H1 (cell line): ENCODE measurements around the gene CYP2A6. TPM values are rescaled to one million over a fixed set of nuclear protein-coding genes. Genes with fewer than 3 reads are reported as not detected.

Source experiments
- CTCF ChIA-PET: fragments of 300-600 bp; sonication (Branson Sonifier 250); formaldehyde crosslinking; loops from one replicate; lab custom pipeline; 2021; ENCODE audit not compliant: partially characterized antibody; lab: Charles Lee
- POLR2A ChIA-PET: fragments of 300-600 bp; sonication (Branson Sonifier 250); formaldehyde crosslinking; loops from one replicate; lab custom pipeline; 2021; ENCODE audit warnings: inconsistent platforms; ENCODE audit not compliant: partially characterized antibody; lab: Charles Lee
- DNase-seq, 2 experiments: peaks; one replicate each; pipeline versions ENCODE4 v3.0.0 to v3.0.0-alpha.2; 2010 to 2022; ENCODE audit warnings: low spot score in 2 of 2, low read depth in 1 of 2, mixed read lengths in 1 of 2
- FAIRE-seq: peaks from 2 replicates; lab custom pipeline; 2011; peaks lifted over from hg19 to GRCh38; lab: Jason Lieb, UNC
- H2AFZ ChIP-seq: 2 replicates; pipeline ENCODE4 v1.8.1; 2012; ENCODE audit warnings: low read length, inconsistent platforms
- H2AK5ac ChIP-seq: 2 replicates; pipeline ENCODE4 v1.6.1; 2013; ENCODE audit warnings: low read depth, low read length
- H2BK120ac ChIP-seq: replicated peaks from 2 replicates; pipeline ENCODE3; 2013; ENCODE audit warnings: low read depth, low read length, inconsistent platforms
- H2BK12ac ChIP-seq: 2 replicates; pipeline ENCODE4 v1.6.1; 2013; ENCODE audit warnings: low read depth, low read length
- H2BK15ac ChIP-seq: 2 replicates; pipeline ENCODE4 v1.6.1; 2013; ENCODE audit warnings: low read length
- H2BK20ac ChIP-seq: 2 replicates; pipeline ENCODE4 v1.6.1; 2013; ENCODE audit warnings: low read length
- H2BK5ac ChIP-seq: 2 replicates; pipeline ENCODE4 v1.6.1; 2013; ENCODE audit warnings: low read depth, low read length
- H3K14ac ChIP-seq: 2 replicates; pipeline ENCODE4 v1.6.1; 2013; ENCODE audit warnings: inconsistent platforms; ENCODE audit not compliant: insufficient read length
- H3K18ac ChIP-seq: 2 replicates; pipeline ENCODE4 v1.6.1; 2013; ENCODE audit warnings: low read length; ENCODE audit errors: extremely low read depth
- H3K23ac ChIP-seq: 2 replicates; pipeline ENCODE4 v1.6.1; 2013; ENCODE audit warnings: inconsistent platforms; ENCODE audit not compliant: insufficient read length
- H3K23me2 ChIP-seq: 2 replicates; pipeline ENCODE4 v1.6.1; 2013; ENCODE audit warnings: low read depth, low read length
- H3K27ac ChIP-seq: 2 replicates; pipeline ENCODE4 v1.6.1; 2011; ENCODE audit warnings: low read depth, low read length, inconsistent platforms
- H3K27me3 ChIP-seq, 4 experiments: replicated peaks in 1 of 4; 1 replicate in 1 of 4; 2 replicates in 3 of 4; pipeline versions ENCODE4 v1.6.1 to v1.8.1; 2011 to 2013; ENCODE audit warnings: low read length in 3 of 4, mild to moderate bottlenecking in 3 of 4, inconsistent platforms in 2 of 4, mixed read lengths in 2 of 4, moderate library complexity in 1 of 4; ENCODE audit not compliant: control insufficient read depth in 3 of 4, insufficient read depth in 3 of 4; ENCODE audit errors: extremely low read depth in 1 of 4
- H3K36me3 ChIP-seq, 4 experiments: 2 replicates each; pipeline versions ENCODE4 v1.6.1 to v1.8.1; 2011 to 2013; ENCODE audit warnings: mild to moderate bottlenecking in 4 of 4, low read length in 3 of 4, moderate library complexity in 2 of 4, control low read depth in 1 of 4, inconsistent platforms in 1 of 4; ENCODE audit not compliant: insufficient read depth in 4 of 4, control insufficient read depth in 2 of 4
- H3K4ac ChIP-seq: replicated peaks from 2 replicates; pipeline ENCODE3; 2013; ENCODE audit warnings: low read length, low read depth, mixed read lengths, inconsistent platforms; ENCODE audit not compliant: insufficient read length
- H3K4me1 ChIP-seq, 4 experiments: replicated peaks in 1 of 4; 1 replicate in 1 of 4; 2 replicates in 3 of 4; pipeline versions ENCODE4 v1.6.1 to v1.8.1; 2011 to 2013; ENCODE audit warnings: low read length in 3 of 4, inconsistent platforms in 2 of 4, mixed read lengths in 1 of 4; ENCODE audit not compliant: insufficient read depth in 4 of 4, control insufficient read depth in 3 of 4
- H3K4me2 ChIP-seq, 2 experiments: 2 replicates each; pipeline versions ENCODE4 v1.6.1 to v1.8.1; 2011 to 2013; ENCODE audit warnings: low read depth in 2 of 2, low read length in 2 of 2, control low read depth in 1 of 2, inconsistent platforms in 1 of 2, mild to moderate bottlenecking in 1 of 2; ENCODE audit not compliant: insufficient read depth in 1 of 2
- H3K4me3 ChIP-seq, 4 experiments: fragments of 200-600, 300-600 bp in 1 of 4; sonication (generic), shearing (Covaris generic), sonication (Bioruptor Twin) in 1 of 4; 2 replicates each; pipeline versions ENCODE4 v1.5.1 to v1.8.1; 2011 to 2016; ENCODE audit warnings: low read length in 4 of 4, low read depth in 3 of 4, control low read depth in 2 of 4, inconsistent platforms in 2 of 4, mild to moderate bottlenecking in 2 of 4, mixed read lengths in 1 of 4, moderate library complexity in 1 of 4; ENCODE audit not compliant: insufficient read depth in 2 of 4; ENCODE audit errors: extremely low read depth in 1 of 4
- H3K56ac ChIP-seq: replicated peaks from 2 replicates; pipeline ENCODE3; 2013; ENCODE audit warnings: low read depth, mild to moderate bottlenecking, mixed read lengths, low read length, inconsistent platforms; ENCODE audit not compliant: insufficient read length
- H3K79me1 ChIP-seq: 2 replicates; pipeline ENCODE4 v1.6.1; 2013; ENCODE audit warnings: low read depth, low read length, control low read depth
- H3K79me2 ChIP-seq, 2 experiments: 2 replicates each; pipeline versions ENCODE4 v1.6.1 to v1.8.1; 2012 to 2013; ENCODE audit warnings: low read length in 2 of 2, mild to moderate bottlenecking in 2 of 2, inconsistent platforms in 1 of 2; ENCODE audit not compliant: insufficient read depth in 2 of 2, control insufficient read depth in 1 of 2
- H3K9ac ChIP-seq, 4 experiments: replicated peaks in 1 of 4; 1 replicate in 1 of 4; 2 replicates in 3 of 4; pipeline versions ENCODE4 v1.6.1 to v1.8.1; 2011 to 2013; ENCODE audit warnings: low read depth in 3 of 4, low read length in 3 of 4, control low read depth in 2 of 4, mild to moderate bottlenecking in 2 of 4, moderate library complexity in 2 of 4, inconsistent platforms in 1 of 4; ENCODE audit errors: extremely low read depth in 1 of 4
- H3K9me3 ChIP-seq, 2 experiments: 2 replicates each; pipeline versions ENCODE4 v1.6.1 to v1.8.1; 2012 to 2013; ENCODE audit warnings: mild to moderate bottlenecking in 2 of 2, moderate library complexity in 2 of 2, control low read depth in 1 of 2, inconsistent platforms in 1 of 2, low read depth in 1 of 2, low read length in 1 of 2, mixed read lengths in 1 of 2; ENCODE audit not compliant: insufficient read depth in 2 of 2
- H4K20me1 ChIP-seq, 2 experiments: replicated peaks in 1 of 2; 2 replicates each; pipeline versions ENCODE3 to v1.8.1; 2011 to 2013; ENCODE audit warnings: inconsistent platforms in 2 of 2, low read length in 2 of 2, mild to moderate bottlenecking in 1 of 2; ENCODE audit not compliant: insufficient read depth in 2 of 2, control insufficient read depth in 1 of 2
- H4K5ac ChIP-seq: 2 replicates; pipeline ENCODE4 v1.6.1; 2013; ENCODE audit warnings: low read length, low read depth, mixed read lengths, inconsistent platforms; ENCODE audit not compliant: insufficient read length
- H4K8ac ChIP-seq: 2 replicates; pipeline ENCODE4 v1.8.0; 2013; ENCODE audit warnings: mild to moderate bottlenecking, moderate library complexity, low read length, inconsistent platforms; ENCODE audit not compliant: insufficient read depth; ENCODE audit errors: extremely low read depth
- H4K91ac ChIP-seq: replicated peaks from 2 replicates; pipeline ENCODE3; 2013; ENCODE audit warnings: low read length, mixed read lengths, inconsistent platforms; ENCODE audit not compliant: insufficient read length
- BRCA1 ChIP-seq: IDR thresholded peaks from 2 replicates; pipeline ENCODE4 v1.6.1; 2012; ENCODE audit warnings: low read depth, low read length, improper control_type of control experiment
- CBX5 ChIP-seq: fragments of 300-800, 300-1000 bp; sonication (generic); IDR thresholded peaks from 2 replicates; pipeline ENCODE4 v1.7.1; 2016; ENCODE audit warnings: antibody characterized with exemption, low read length, low read depth
- CHD2 ChIP-seq: IDR thresholded peaks from 2 replicates; pipeline ENCODE4 v1.6.1; 2012; ENCODE audit warnings: low read length, improper control_type of control experiment
- E2F6 ChIP-seq: IDR thresholded peaks from 2 replicates; pipeline ENCODE4 v1.6.1; 2012; ENCODE audit warnings: inconsistent platforms
- HDAC2 ChIP-seq, 2 experiments: fragments of 300-600 bp in 1 of 2; sonication (generic) in 1 of 2; IDR thresholded peaks; 2 replicates each; pipeline ENCODE4 v1.6.1; 2011 to 2012; ENCODE audit warnings: low read depth in 2 of 2, low read length in 2 of 2, mild to moderate bottlenecking in 2 of 2, moderate library complexity in 2 of 2, borderline replicate concordance in 1 of 2, inconsistent platforms in 1 of 2
- JUN ChIP-seq: IDR thresholded peaks from 2 replicates; pipeline ENCODE4 v1.6.1; 2011; ENCODE audit warnings: low read depth, mild to moderate bottlenecking, improper control_type of control experiment, low read length
- KDM1A ChIP-seq: fragments of 200-600, 300-600 bp; sonication (generic); IDR thresholded peaks from 2 replicates; pipeline ENCODE4 v1.7.1; 2016; ENCODE audit warnings: mild to moderate bottlenecking, low read length, borderline replicate concordance
- MAFK ChIP-seq: IDR thresholded peaks from 2 replicates; pipeline ENCODE4 v1.6.1; 2012; ENCODE audit warnings: low read depth, mild to moderate bottlenecking, improper control_type of control experiment, low read length
- SIRT6 ChIP-seq: IDR thresholded peaks from one replicate; pipeline ENCODE4 v1.7.1; 2012; ENCODE audit warnings: low read length, inconsistent platforms
- SP1 ChIP-seq: IDR thresholded peaks from 2 replicates; pipeline ENCODE4 v1.6.1; 2011; ENCODE audit warnings: low read depth, low read length
- TBP ChIP-seq: IDR thresholded peaks from 2 replicates; pipeline ENCODE4 v1.6.1; 2011; ENCODE audit warnings: low read depth, low read length, improper control_type of control experiment
- TEAD4 ChIP-seq: IDR thresholded peaks from 2 replicates; pipeline ENCODE4 v1.6.1; 2012; ENCODE audit warnings: low read depth, low read length, inconsistent platforms, mixed read lengths
- USF2 ChIP-seq: IDR thresholded peaks from 2 replicates; pipeline ENCODE4 v1.6.1; 2011; ENCODE audit warnings: low read length, improper control_type of control experiment
- WGBS, 2 experiments: shearing (Covaris generic) in 1 of 2; methylation state at CpG; one replicate each; pipeline versions ENCODE4 v1.1.6 to v1.1.7; 2013 to 2015; ENCODE audit warnings: low lambda C conversion rate in 2 of 2, mixed read lengths in 2 of 2, inconsistent platforms in 1 of 2, low coverage in 1 of 2, missing lambda C conversion rate in 1 of 2; ENCODE audit not compliant: insufficient replicate concordance in 2 of 2, insufficient coverage in 1 of 2, insufficient read length in 1 of 2; ENCODE audit errors: extremely low coverage in 1 of 2, missing lambda C conversion rate in 1 of 2; 5-methylcytosine and 5-hydroxymethylcytosine counted together
- polyA plus RNA-seq, 7 experiments: library from polyadenylated mRNA; depleted of rRNA in 3 of 7; stranded (reverse) in 5 of 7; unstranded in 2 of 7; fragments of >200 nt in 5 of 7; fragments of 200-250 nt in 2 of 7; gene quantifications; 1 replicate in 5 of 7; 2 replicates in 1 of 7; 4 replicates in 1 of 7; pipeline versions ENCODE4 v1.2.1 to v1.2.3, GENCODE V29; 2011 to 2013; ENCODE audit warnings: missing spikeins in 2 of 7, mixed read lengths in 2 of 7
- total RNA-seq: library from RNA; stranded (reverse); fragmentation: NEBNext Ultra II Directional; extraction: Animal tissue kit (Norgen Biotek cat#: 25700); gene quantifications from 2 replicates; pipeline ENCODE4 v1.2.1, GENCODE V29; 2021

Gene CYP2A6
- total and polyA plus RNA-seq, 2 of the 8 experiments (the other 6 are each of a cell fraction or from before 2014, with no cell fraction given): 0.33 TPM; not detected in 1

- POLR2A ChIA-PET: interaction anchor here (1.3 to 1.7 kb wide), 2 partner anchors 16 to 77 kb away, joined by 4 to 6 read pairs; no protein-coding TSS in a partner anchor
- WGBS, 2 experiments: 89% methylated on average over 19 of the region's 22 CpGs; no CpG with 5 or more reads in 1 of the 2 experiments
- TF ChIP-seq HDAC2 (IDR thresholded peaks at IDR 0.05; ENCODE audit: borderline replicate concordance in 1 of 2, low read depth in 2 of 2, low read length in 2 of 2): no peak
- TF ChIP-seq E2F6: no peak
- no peak for TF ChIP-seq JUN
- no peak for TF ChIP-seq CBX5
- no peak for TF ChIP-seq BRCA1
- no peak for TF ChIP-seq CHD2
- TF ChIP-seq SIRT6: no peak
- TF ChIP-seq TBP: no peak
- TF ChIP-seq USF2: no peak
- no peak for TF ChIP-seq MAFK
- no peak for TF ChIP-seq KDM1A
- no peak for TF ChIP-seq TEAD4
- no peak for TF ChIP-seq SP1
These were observed 28.1 kb downstream of the CYP2A6 start for GRCh38 chr19:40822161-40822560.

More at GRCh38 chr19:40822161-40822560, 28.1 kb downstream of the CYP2A6 start:
- H2AK5ac ChIP-seq: no peak overlapping the region
- no peaks in the 10 kb centered on the region for H4K20me1 ChIP-seq
- no peak overlapping the region for H2BK20ac ChIP-seq
- no peak overlapping the region for H2BK120ac ChIP-seq
- CTCF ChIA-PET: interaction anchor here (0.5 to 0.7 kb wide), 2 partner anchors 241 to 313 kb away, joined by 3 to 4 read pairs; no protein-coding TSS in a partner anchor
- H2AFZ ChIP-seq: no peak overlapping the region
- H3K4me1 ChIP-seq: peaks cover 0 to 3% (median 1%) of the 10 kb centered on the region in 4 experiments; a peak in 3 of 7 replicates
- H2BK12ac ChIP-seq: no peak overlapping the region
- no peak overlapping the region for H3K4me3 ChIP-seq
- H2BK5ac ChIP-seq: no peak overlapping the region
- no peaks in the 10 kb centered on the region for H3K79me1 ChIP-seq
- no peak overlapping the region for H3K56ac ChIP-seq
- H3K9me3 ChIP-seq: no peaks in the 10 kb centered on the region
- no peak overlapping the region for H3K18ac ChIP-seq
- H3K14ac ChIP-seq: no peak overlapping the region
- no peak for FAIRE-seq
- no peak overlapping the region for H4K5ac ChIP-seq
- no peak overlapping the region for H3K27ac ChIP-seq
- H3K9ac ChIP-seq: no peak overlapping the region
- no peaks in the 10 kb centered on the region for H3K79me2 ChIP-seq
- no peak overlapping the region for H3K4me2 ChIP-seq
- H3K23ac ChIP-seq: no peak overlapping the region
- peak in 1 of 2 experiments; percentile 41 for DNase-seq
- no peak overlapping the region for H4K8ac ChIP-seq
- H3K4ac ChIP-seq: no peak overlapping the region
- H2BK15ac ChIP-seq: no peak overlapping the region
- H3K27me3 ChIP-seq: peaks cover 0 to 3% (median 0%) of the 10 kb centered on the region in 4 experiments; a peak in 2 of 7 replicates
- H3K23me2 ChIP-seq: peaks cover 3% of the 10 kb centered on the region; the same call in 1 of the 2 replicates
- no peak overlapping the region for H4K91ac ChIP-seq
- H3K36me3 ChIP-seq: no peaks in the 10 kb centered on the region; a peak in 2 of 8 replicates
